ENCODE results near the gene ZNF688.

- TF ChIP-seq CTCF (IDR thresholded peaks at IDR 0.05), result no peak
- no peak for TF ChIP-seq POLR2AphosphoS5 (IDR thresholded peaks at IDR 0.05)
- no peak for TF ChIP-seq POLR2A (IDR thresholded peaks at IDR 0.05)
- TF ChIP-seq EP300 (IDR thresholded peaks at IDR 0.05), result no peak
These were observed 37.8 kb upstream of the ZNF688 start for GRCh38 chr16:30609002-30609925.

All from suprapubic skin (tissue), 4 donors.